ENCODE data around the gene RHPN2. TPM values are rescaled to one million over a fixed set of nuclear protein-coding genes. Genes with fewer than 3 reads are reported as not detected.
A peak's percentile ranks its signal among the peaks of the same experiment; 100 is the strongest.

RHPN2 gene
- total and polyA plus RNA-seq, 2 of the 13 experiments (the other 11 are each of a cell fraction or from before 2014, with no cell fraction given): 20.3 to 48.0 TPM

DNA sequence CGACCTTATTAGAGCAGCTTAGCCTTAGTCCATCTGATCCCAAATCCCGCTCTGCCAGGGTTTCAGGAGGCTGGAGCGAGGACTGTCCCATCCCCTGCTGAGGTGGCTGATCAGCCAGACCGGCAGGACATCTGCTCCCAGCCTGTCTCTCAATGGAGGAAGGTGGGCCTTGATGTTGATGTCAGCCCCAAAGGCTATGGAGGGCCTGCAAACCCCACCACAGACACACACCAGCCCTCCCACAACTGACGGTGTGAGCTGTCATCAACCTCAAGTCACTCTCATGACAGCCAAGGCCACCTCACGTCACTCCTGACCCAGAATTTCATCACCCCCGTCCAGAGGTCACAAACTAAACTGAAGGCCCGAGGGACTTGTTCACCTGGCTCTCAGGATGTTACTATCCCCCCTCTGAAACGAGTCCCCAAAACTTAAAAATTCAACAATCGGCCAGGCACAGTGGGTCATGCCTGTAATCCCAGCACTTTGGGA lies 25.5 kb downstream of the RHPN2 start (continued):
- TF ChIP-seq KDM5B (CRISPR knock-in tag; IDR thresholded peaks at IDR 0.05; ENCODE audit: borderline replicate concordance) (peak; percentile 29; the same call in 1 of the 2 replicates), ZNF670 (CRISPR knock-in tag; IDR thresholded peaks at IDR 0.05; ENCODE audit: borderline replicate concordance) (0 out of 2 replicates have a peak, but pooled peaks have one; percentile 51), SRY (CRISPR knock-in tag; IDR thresholded peaks at IDR 0.05) (peak; percentile 29; the same call in 1 of the 2 replicates), AKAP8 (CRISPR knock-in tag; IDR thresholded peaks at IDR 0.05) (peak; percentile 27; the same call in 1 of the 2 replicates), GATAD2A (CRISPR knock-in tag; IDR thresholded peaks at IDR 0.05) (peak; percentile 81), NFE2L2 (IDR thresholded peaks at IDR 0.05; ENCODE audit: low read length) (no peak), BCL6 (CRISPR knock-in tag; IDR thresholded peaks at IDR 0.05) (peak; percentile 27; the same call in 1 of the 2 replicates), HNF1B (CRISPR knock-in tag; IDR thresholded peaks at IDR 0.05) (peak; percentile 54; the same call in 1 of the 2 replicates), ZFX (CRISPR knock-in tag; IDR thresholded peaks at IDR 0.05; ENCODE audit: low read depth) (peak; percentile 78; the same call in 1 of the 2 replicates), HNF1A (IDR thresholded peaks at IDR 0.05; ENCODE audit: low read depth) (no peak), HNF1A (CRISPR knock-in tag; IDR thresholded peaks at IDR 0.05; ENCODE audit: borderline replicate concordance) (peak; percentile 66; the same call in 1 of the 2 replicates), ZNF772 (CRISPR knock-in tag; IDR thresholded peaks at IDR 0.05) (0 out of 2 replicates have a peak, but pooled peaks have one; percentile 29), KLF16 (CRISPR knock-in tag; IDR thresholded peaks at IDR 0.05) (0 out of 4 replicates have a peak, but pooled peaks of 1 of the 2 experiments have one; percentile 39), ATF4 (CRISPR knock-in tag; IDR thresholded peaks at IDR 0.05) (peak in 1 of 2 experiments; percentile 84; a peak in 2 of 4 replicates), NR2C2 (CRISPR knock-in tag; IDR thresholded peaks at IDR 0.05; ENCODE audit: borderline replicate concordance) (peak; percentile 91), POLR2A (IDR thresholded peaks at IDR 0.05; ENCODE audit: insufficient read depth in 1 of 2, low read depth in 2 of 2, low read length in 2 of 2) (peak; percentile 54 to 56; a peak in 3 of 4 replicates), HNF4G (IDR thresholded peaks at IDR 0.05; ENCODE audit: borderline replicate concordance, low read depth, low read length) (peak; percentile 64; the same call in 1 of the 2 replicates), HNF4G (CRISPR knock-in tag; IDR thresholded peaks at IDR 0.05; ENCODE audit: borderline replicate concordance, low read depth) (no peak), TBX2 (CRISPR knock-in tag; IDR thresholded peaks at IDR 0.05; ENCODE audit: borderline replicate concordance) (peak; percentile 59; the same call in 1 of the 2 replicates)
- TF ChIP-seq, protein P1, sequence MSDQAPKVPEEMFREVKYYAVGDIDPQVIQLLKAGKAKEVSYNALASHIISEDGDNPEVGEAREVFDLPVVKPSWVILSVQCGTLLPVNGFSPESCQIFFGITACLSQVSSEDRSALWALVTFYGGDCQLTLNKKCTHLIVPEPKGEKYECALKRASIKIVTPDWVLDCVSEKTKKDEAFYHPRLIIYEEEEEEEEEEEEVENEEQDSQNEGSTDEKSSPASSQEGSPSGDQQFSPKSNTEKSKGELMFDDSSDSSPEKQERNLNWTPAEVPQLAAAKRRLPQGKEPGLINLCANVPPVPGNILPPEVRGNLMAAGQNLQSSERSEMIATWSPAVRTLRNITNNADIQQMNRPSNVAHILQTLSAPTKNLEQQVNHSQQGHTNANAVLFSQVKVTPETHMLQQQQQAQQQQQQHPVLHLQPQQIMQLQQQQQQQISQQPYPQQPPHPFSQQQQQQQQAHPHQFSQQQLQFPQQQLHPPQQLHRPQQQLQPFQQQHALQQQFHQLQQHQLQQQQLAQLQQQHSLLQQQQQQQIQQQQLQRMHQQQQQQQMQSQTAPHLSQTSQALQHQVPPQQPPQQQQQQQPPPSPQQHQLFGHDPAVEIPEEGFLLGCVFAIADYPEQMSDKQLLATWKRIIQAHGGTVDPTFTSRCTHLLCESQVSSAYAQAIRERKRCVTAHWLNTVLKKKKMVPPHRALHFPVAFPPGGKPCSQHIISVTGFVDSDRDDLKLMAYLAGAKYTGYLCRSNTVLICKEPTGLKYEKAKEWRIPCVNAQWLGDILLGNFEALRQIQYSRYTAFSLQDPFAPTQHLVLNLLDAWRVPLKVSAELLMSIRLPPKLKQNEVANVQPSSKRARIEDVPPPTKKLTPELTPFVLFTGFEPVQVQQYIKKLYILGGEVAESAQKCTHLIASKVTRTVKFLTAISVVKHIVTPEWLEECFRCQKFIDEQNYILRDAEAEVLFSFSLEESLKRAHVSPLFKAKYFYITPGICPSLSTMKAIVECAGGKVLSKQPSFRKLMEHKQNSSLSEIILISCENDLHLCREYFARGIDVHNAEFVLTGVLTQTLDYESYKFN (CRISPR knock-in tag; conservative IDR thresholded peaks at IDR 0.05): peak; percentile 78

Data from HepG2 (cell line).